CD4-positive, alpha-beta T cell treated with Interferon alpha-2 for 1 hour (primary cell): Measurements from ENCODE around the gene TFDP1.

Experiments used
- DNase-seq, 2 donors: peaks; one replicate each; pipeline ENCODE4 v3.0.0-alpha.2; 2020 to 2022

The TFDP1 gene

DNA sequence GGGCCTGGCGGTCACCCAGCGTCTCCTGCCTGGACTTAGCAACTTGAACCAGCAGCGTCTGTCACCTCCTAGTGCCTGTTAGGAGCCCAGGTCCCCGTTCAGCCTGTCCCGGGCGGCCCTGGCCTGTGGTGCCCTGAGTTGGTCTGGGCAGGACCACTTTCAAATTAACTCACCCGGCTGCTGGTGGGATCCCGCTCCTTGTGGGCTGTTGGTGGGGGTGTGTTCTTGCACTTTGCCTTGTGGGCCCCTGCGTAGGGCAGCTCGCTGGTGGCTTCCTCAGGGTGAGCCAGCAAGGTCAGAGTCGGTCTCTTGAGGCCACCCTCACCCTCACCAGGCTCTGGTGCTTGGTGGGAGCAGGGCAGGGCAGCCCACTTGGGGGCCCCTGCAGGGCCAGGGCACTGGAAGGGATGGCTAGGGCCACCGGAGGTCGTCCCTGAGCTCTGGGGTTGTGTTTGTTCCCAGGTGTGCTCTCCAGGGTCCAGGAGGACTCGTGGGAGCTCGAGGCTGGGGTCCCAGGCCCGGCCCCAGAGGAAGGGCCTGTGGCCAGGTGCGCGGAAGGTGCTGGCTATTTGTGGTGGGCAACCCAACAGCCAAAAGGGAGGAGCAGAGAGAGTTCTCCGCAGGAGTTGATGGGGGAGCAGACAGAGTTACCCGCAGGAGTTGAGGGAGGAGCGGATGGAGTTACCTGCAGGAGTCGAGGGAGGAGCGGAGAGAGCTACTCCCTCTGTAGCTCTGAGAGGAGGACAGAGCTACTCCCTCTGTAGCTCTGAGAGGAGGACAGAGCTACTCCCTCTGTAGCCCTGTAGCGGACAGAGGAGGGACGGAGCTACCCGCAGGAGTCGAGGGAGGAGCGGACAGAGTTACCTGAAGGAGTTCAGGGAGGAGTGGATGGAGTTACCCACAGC, 16.9 kb downstream of the TFDP1 start:
- no peak for DNase-seq

DNA sequence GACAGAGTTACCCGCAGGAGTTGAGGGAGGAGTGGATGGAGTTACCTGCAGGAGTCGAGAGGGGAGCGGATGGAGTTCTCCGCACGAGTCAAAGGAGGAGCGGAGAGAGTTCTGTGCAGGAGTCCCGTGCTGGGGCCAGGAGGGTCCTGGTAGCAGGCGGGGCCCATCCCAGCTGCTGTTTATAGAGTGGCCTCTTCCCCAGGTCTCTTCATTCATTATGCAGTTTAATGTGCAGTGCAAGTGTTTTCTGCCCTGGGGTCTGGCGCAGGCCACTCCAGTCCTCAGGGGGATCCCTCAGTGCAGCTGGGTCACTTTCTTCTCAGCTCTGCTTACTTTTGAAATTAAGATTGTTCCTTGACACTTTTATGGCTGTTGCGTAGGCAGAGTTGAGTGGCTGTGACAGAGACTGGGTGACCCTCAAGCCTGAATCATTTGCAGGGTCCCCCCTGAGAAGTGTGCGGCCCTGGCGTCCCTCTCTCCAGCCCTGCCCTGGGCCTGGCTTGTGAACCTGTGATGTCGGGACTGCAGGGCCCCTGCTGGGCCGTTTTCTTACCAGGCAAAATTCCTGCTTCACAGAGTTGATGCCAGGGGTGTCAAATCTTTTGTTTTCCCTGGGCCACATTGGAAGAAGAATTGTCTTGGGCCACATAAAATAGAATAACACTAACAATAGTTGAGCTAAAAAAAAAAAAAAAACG, 17.9 kb downstream of the TFDP1 start:
- no peak for DNase-seq

DNA sequence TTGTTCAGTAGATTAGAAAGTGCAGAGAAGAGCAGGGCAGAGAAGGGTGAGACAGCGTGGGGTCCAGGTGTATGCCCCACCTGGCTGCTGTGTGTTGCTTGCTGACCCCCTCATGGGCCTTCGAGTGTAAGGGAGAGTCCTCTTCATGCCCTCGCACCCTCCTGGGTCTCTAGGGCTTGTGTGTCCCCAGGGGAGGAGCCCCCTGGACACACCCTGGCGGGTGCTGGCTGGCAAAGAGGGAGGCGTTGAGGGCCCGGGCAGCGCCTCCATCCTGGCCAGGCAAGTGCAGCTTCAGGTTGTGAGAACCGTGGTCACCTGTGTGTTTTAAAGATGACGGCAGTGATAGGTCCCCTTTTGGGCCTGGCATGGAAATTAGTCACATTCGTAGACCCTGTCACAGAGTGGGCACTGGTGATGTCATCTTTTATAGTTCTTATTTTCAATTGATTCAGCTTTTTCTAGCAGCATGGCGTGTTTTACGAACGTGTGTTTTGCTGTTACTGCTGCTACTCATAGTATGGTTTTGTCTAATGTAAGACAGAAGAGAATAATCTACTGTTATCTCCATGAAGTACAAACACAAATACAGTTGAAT, 18.7 kb downstream of the TFDP1 start:
- DNase-seq = no peak

DNA sequence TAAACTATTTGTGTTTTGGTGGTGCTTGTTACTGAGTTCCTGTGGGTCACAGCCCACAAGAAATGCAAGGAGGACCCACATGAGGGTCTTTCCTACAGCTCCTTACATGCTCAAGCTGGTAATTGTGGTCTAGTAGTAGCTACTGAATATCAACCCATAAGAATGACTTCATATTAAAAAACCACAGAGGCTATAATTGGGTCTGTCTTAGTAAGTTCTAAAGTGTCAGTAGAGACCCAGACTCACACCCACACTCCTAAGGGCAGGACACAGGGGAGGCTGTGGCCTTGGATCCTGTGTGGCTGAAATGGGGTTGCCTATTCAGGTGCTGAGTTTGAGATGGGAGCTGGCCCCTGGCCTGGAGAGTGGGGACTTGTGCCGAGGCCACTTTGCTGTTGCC, 19.6 kb downstream of the TFDP1 start:
- DNase-seq = no peak

DNA sequence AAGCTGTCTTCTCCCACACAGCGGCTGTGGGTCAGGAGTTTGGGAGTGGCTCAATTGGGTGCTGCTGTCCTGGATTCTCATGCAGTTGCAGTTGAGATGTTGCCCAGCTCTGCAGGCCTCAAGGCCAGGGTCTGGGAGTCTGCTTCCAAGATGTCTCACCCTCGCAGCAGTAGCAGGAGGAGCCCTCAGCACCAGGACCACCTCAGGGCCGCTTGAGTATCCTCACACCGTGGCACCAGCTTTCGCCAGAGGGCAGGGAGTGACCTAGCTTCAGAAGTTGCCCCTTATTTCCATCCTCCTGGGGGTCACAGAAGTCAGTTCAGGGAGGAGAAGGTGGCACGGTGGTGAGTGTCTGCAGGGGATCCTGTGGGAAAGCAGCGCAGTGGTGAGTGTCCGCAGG, 20.9 kb downstream of the TFDP1 start:
- no peak for DNase-seq

DNA sequence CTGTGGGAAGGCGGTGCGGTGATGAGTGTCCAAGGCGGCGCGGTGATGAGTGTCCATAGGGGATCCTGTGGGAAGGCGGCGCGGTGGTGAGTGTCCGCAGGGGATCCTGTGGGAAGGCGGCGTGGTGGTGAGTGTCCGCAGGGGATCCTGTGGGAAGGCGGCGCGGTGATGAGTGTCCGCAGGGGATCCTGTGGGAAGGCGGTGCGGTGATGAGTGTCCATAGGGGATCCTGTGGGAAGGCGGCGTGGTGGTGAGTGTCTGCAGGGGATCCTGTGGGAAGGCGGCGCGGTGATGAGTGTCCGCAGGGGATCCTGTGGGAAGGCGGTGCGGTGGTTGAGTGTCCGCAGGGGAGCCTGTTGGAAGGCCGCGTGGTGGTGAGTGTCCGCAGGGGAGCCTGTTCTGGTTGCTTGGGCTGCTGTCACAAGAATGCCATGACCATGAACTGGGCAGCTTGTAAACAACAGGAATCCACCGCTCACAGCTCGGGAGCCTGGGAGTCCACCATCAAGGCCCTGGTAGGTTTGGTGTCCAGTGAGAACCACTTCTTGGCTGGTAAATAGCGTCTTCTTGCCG, 21.4 kb downstream of the TFDP1 start:
- no peak for DNase-seq

DNA sequence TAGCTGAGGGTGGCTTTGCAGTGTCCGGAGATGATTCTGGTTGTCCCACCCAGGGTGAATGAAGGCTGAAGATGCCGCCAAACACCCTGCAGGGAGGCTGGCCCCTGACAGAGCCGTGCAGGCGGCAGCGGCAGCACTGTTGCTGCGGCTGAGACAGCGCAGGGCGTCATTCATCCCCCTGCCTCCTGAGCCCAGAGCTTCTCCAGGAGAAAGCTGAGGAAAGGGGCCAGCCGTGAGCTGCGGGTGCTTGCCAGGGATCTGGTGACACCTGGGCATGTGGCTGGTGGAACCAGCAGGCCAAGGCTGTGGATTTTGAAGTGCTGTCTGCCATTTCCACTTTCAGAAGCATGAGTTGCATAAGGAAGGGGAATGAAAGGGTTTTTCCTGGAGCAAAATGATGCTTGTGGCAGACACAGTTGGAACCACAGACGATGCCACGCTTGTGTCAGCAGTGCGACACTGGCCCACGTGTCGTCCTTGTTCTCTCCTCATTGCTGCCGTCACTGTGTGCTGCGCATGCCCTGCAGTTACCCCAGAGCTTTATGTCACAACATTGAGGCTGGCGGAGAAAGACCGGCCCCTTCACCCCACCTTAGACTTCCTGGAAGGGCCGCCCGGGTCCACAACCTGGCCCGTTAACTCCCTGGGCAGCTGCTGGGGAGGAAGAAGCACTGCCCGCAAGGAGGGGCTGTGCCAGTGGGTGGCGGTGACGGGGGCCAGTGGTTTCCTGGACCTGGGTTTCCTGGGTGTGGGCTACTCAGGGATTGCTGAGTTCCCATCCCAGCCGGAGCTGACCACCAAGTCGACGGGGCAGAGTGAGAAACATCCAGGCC, 22.7 kb downstream of the TFDP1 start:
- peak in 1 of 2 donors; percentile 77 for DNase-seq

DNA sequence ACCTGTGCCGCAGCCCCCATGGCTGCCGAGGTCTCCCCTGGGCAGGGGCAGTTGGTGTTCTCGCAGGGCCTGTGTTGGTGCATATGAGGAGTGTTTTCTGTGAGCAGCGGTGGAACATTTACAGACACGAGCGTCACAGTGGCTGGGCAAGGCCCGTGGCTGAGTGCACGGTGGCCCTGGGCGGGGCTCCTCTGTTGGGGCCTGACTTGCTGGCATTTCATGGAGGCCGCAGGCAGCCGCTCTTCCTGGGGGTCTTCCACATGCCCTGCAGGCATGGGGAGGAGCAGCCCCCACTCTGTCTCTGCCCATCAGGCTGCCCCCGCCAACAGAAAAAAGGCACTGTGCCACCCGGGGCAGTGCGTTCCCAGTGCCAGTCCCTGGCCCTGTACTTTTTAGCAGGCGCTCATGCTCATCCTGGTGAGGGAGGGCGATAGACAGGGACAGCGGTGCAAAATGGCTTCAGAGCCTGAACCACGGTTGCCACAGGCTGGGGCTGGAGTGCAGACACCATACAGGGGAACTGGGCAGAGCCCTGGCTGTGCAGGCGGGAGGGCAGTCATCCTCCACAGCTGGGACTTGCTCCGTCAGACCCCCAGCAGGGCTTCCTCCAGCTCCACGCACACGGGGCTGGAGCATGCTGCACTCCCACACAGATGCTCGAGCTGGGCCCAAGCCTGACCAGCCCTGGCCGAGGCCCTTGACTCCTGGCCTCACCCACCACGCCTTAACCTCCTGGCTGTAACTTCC, 23.5 kb downstream of the TFDP1 start:
- DNase-seq = no peak

DNA sequence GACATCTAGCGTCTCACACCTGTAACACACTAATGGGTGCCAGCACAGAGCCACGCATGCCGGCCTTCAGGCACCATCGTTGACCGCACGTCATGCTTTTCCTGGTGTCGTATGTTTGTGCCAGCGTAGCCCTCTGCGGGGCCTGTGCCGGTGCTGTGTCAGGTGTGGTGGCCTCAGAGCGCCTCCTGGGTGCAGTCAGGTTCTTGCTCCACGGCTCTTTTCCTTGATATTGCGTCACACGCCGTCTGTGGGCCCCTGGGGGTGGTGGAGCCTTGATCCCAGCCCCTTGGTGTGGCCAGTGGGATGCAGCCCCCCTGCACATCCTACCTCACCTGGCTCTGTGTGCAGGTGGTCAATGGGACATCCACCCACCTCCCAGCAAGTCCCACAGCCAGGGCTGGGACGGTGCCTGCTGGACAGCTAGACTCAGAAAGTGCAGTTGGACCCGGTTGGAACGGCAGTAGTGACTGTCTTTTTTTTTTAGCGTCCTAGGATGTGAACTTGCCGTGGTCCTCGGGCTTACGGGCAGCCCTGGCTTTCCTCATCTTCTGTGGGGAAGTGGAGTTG, 24.5 kb downstream of the TFDP1 start:
- no peak for DNase-seq

DNA sequence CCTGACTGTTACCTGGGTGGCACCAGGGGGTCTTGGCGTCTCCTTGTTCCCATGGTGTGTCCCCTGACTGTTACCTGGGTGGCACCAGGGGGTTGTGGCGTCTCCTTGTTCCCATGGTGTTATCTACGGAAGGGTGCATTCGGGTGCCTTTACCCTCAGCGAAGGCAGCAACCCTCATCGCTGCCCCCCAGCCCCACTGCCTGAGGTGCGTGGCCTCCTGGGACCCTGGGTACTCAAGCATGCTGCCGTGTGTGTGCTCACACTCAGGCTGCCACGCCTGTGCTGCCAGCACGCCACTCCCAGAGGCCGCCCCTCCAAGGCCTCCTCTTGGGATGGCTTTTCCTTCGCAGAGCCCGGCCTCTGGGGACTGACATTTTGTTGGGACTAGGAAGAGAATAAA, 25.1 kb downstream of the TFDP1 start:
- no peak for DNase-seq

DNA sequence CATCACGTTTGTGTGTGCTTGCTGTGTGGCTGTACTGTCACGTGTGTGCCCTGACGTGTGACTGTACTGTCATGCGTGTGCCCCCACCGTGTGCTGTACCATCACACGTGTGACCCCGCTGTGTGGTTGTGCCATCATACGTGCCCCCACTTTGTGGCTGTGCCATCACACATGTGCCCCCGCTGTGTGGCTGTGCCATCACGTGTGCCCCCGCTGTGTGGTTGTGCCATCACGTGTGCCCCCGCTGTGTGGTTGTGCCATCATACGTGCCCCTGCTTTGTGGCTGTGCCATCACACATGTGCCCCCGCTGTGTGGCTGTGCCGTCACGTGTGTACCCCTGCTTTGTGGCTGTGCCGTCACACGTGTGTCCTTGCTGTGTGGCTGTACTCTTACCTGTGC, 25.7 kb downstream of the TFDP1 start:
- DNase-seq = no peak

DNA sequence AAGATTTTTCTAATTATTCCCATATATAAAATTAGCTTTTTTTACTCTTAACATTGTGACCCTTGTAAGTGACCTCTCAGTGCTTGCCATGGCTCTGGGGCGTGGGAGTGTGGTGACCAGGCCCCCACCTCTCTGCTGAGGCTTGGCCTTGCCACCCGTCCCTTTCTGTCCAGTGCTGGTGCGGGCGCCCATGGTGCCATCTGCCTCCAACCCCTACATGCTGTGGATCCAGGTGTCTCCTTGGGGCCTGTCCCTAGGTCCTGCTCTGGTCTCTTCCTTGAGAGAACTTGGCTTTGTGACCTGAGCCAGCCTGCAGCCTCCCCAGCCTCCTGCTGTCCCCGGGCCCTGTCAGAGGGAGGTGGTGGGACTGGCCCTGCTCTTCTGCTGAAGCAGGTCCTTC, 27.4 kb downstream of the TFDP1 start:
- no peak for DNase-seq

DNA sequence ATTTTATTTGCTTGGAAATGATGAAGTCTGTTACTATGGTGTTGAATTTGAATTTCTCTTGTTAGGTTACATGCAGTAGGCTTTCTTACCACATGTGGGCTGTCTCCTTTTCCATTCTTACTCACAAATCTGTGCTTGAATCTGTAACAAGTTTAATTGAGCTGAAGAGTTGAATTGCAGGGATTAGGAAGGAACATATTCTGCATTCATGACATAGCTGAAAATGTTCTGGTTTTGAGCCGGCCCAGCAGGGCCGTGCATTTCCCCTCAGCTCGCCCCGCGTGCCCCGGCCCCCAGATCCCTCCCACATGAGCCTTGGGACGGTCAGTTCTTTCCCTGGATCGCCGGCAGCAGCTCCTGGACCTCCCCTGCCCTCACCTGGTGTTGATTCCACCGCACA, 28.1 kb downstream of the TFDP1 start:
- no peak for DNase-seq

DNA sequence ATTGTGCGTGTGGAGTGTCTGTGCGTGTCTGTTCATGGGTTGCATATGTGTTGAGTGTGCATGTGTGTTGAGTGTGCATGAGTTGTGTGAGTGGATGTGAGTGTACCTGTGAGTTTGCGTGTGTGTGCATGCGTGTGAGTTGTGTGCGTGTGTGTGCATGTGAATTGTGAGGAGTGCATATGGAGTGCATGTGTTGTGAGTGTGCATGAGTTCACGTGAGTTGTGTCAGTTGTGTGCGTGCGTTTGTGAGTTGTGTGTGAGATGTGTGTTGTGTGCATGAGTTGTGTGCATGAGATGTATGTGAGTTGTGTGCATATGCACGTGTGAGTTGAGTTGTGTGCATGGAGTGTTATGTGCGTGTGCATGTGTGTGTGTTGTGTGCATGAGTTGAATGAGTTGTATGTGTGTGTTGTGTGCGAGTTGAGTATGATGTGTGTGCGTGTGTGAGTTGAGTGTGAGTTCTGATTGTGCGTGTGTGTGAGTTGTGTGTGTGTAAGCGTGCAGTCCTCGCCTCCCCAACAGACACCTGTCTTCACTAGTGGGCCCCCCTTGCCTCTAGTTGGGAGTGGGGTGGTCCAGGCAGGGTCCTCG, 29.3 kb downstream of the TFDP1 start:
- no peak for DNase-seq

DNA sequence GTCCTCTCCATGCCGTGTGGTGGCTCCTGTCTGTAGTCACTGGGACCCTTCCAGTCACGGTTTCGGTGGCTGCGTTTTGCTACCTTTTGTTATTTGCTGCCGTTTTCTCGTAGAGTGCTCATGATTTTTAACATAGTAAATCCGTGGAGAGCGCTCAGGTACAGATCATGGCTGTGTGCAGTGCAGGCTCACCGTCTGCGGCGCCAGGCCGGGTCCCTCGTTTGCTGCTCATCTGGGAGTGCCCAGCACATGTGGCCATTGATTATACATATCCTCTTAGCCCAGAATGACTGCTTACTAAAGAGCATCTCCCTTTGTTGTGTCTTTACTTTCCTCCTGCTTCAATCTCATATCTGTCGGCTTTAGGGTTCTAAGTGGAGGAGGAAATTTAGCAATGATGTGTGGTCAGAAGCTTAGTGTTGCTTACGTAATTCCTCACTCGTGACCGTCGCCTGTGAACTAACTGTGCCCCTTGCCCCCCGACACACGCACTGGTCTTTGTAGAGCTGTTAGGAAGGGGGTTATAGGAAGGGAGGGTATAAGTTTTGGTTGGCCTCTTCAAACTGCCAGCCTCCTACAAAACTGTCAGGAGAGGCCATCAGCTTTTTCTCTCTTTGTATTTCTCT, 31.8 kb downstream of the TFDP1 start:
- peak in 1 of 2 donors; percentile 18 for DNase-seq

DNA sequence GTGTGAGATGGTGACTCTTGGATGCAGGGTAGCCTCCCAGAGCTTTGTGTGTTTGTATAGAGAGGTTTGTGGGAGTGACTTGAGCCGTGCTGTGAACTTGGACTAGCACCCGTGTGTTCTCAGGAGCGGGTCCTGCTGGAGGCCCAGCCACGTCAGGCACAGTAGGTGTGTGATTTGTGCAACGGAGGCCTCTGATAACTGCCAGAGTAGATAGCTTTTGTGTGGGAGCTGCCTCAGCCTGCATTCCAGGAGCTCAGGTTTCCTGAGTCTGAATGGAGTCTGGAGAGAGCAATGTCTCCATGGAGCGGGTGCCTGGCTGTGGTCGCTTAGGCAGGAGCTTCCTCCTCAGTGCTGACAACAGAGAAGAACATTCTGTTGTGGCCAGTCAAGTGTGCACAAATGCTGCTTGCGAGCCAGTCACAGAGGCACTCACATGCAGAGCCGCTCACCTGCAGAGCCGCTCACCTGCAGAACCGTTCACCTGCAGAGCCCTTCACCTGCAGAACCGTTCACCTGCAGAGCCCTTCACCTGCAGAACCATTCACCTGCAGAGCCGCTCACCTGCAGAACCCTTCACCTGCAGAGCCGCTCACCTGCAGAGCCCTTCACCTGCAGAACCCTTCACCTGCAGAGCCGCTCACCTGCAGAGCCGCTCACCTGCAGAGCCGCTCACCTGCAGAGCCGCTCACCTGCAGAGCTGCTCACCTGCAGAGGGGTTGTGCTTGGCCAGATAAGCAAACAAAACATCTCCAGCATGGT, 32.6 kb downstream of the TFDP1 start:
- no peak for DNase-seq

DNA sequence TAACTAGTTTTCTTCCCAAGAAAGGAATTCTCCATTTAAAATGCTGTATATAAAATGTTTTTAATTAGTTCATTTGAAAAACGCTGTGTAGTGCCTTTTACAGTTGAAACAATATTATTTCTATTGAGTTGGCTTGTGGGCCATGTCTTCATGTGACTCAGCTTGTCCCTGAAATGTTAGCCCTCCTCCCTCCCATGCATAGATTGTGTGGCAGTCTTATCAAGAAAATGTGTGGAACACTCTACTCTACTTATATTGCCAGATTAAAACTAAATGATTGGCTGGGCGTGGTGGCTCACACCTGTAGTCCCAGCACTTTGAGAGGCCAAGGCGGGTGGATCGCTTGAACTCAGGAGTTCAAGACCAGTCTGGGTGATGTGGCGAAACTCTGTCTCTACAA, 33.4 kb downstream of the TFDP1 start:
- DNase-seq = no peak

DNA sequence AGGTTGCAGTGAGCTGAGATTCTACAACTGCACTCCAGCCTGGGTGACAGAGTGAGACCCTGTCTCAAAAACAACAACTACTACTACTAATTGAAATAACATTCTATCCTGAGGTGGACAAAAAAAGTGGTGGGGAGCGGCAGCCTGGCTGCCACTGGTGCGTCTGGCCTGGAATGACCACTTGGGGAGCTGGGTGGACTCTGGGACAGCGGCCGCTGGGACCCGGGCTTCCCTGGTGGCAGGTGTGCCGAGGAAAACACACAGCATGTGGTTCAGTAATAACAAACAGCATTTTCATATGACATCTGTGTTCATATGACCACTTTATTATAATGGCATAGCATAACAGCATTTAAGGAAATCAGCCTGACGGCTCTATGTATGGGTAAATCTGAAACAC, 33.9 kb downstream of the TFDP1 start:
- DNase-seq = no peak

DNA sequence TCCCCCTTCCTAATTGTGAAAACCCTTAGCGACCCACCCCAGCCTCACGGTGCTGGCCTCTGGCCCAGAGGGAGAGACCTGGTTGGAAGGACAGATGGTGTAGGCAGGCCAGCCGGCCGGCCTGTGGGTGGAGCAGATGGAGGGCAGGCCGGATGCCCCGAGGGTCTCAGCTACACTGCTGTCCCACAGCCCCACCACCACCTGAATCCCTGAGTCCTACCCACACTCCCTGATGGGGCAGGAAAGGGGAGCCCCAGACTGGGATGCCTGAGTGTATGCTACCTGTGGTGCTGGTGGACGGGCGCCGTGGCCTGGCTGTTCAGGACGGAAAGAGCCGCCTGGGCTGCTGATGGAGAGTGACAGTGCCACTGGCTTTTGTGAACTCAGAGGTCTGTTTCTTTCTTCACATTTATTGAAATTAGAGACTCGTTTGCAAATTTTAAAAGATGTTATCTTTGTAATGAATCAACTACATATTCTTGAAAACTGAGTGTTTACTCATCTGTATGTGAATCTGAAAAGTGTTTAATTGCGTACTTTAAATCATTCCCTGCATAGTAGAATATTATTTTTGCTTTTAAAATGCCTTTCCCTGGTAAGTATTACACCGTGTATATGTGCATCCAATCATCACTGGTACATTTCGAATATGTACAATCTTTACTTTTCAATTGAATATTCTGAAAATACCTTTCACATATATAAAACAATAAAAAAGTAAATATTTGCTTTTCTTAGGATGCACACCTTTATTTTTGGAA, 35.7 kb downstream of the TFDP1 start:
- DNase-seq = no peak
